ENCODE results near the gene RBM6.

RBM6 gene

GRCh38 chr3:49910409-49911123 is 29.4 kb upstream of the RBM6 start:
- no peak overlapping the region for H2BK12ac ChIP-seq (ENCODE audit: low read length)
- H3K4me2 ChIP-seq (ENCODE audit: low read length) = no peak overlapping the region
- no peak overlapping the region for H2BK5ac ChIP-seq (ENCODE audit: low read depth, low read length, poor library complexity)
- no peak overlapping the region for H3K23ac ChIP-seq (ENCODE audit: low read length)
- H3K79me2 ChIP-seq (ENCODE audit: control insufficient read depth, insufficient read depth, low read length, poor library complexity) = no peaks in the 10 kb centered on the region
- no peak overlapping the region for H2AK5ac ChIP-seq (ENCODE audit: low read length)
- no peak overlapping the region for H3K9ac ChIP-seq (ENCODE audit: low read length)
- H3K18ac ChIP-seq (ENCODE audit: low read length) = no peak overlapping the region
- no peak overlapping the region for H3K4ac ChIP-seq (ENCODE audit: low read depth, low read length)
- H4K12ac ChIP-seq (ENCODE audit: low read depth, low read length) = no peak overlapping the region
- no peak for DNase-seq
- H3K9me3 ChIP-seq (ENCODE audit: insufficient read depth, low read depth, low read length) = no peaks in the 10 kb centered on the region
- H3K27ac ChIP-seq (ENCODE audit: low read depth, low read length) = no peak overlapping the region
- H2BK120ac ChIP-seq (ENCODE audit: insufficient read depth, low read length, poor library complexity) = no peak overlapping the region
- no peak overlapping the region for H4K91ac ChIP-seq (ENCODE audit: low read depth, low read length)
- H3K4me1 ChIP-seq (ENCODE audit: control insufficient read depth in 1 of 2, insufficient read depth in 2 of 2, low read length in 2 of 2) = peaks cover 0 to 2% of the 10 kb centered on the region in 2 experiments
- peaks cover 12 to 23% of the 10 kb centered on the region in 2 experiments for H3K36me3 ChIP-seq (ENCODE audit: control insufficient read depth in 1 of 2, insufficient read depth in 2 of 2, low read length in 2 of 2)
- H3K4me3 ChIP-seq (ENCODE audit: low read depth, low read length) = no peak overlapping the region
- no peaks in the 10 kb centered on the region for H3K27me3 ChIP-seq (ENCODE audit: insufficient read depth, low read length)
- no peak overlapping the region for H2AFZ ChIP-seq (ENCODE audit: insufficient read depth, low read length, poor library complexity)
- no peaks in the 10 kb centered on the region for H3K79me1 ChIP-seq (ENCODE audit: low read length)
- H4K8ac ChIP-seq (ENCODE audit: low read depth, low read length) = no peak overlapping the region
- H3K14ac ChIP-seq (ENCODE audit: low read length) = no peak overlapping the region
- WGBS (ENCODE audit: extremely low coverage, insufficient coverage, insufficient read length) = no CpG with 5 or more reads among the region's 48 CpGs

GRCh38 chr3:49911124-49911420 is 28.9 kb upstream of the RBM6 start:
- H3K79me1 ChIP-seq (ENCODE audit: low read length) = no peaks in the 10 kb centered on the region
- H4K91ac ChIP-seq (ENCODE audit: low read depth, low read length) = no peak overlapping the region
- H2AK5ac ChIP-seq (ENCODE audit: low read length) = no peak overlapping the region
- no peak overlapping the region for H4K12ac ChIP-seq (ENCODE audit: low read depth, low read length)
- no peak for DNase-seq
- H2AFZ ChIP-seq (ENCODE audit: insufficient read depth, low read length, poor library complexity) = no peak overlapping the region
- no peak overlapping the region for H2BK120ac ChIP-seq (ENCODE audit: insufficient read depth, low read length, poor library complexity)
- no peak overlapping the region for H3K4me3 ChIP-seq (ENCODE audit: low read depth, low read length)
- no peaks in the 10 kb centered on the region for H3K9me3 ChIP-seq (ENCODE audit: insufficient read depth, low read depth, low read length)
- H3K79me2 ChIP-seq (ENCODE audit: control insufficient read depth, insufficient read depth, low read length, poor library complexity) = no peaks in the 10 kb centered on the region
- H3K4ac ChIP-seq (ENCODE audit: low read depth, low read length) = no peak overlapping the region
- no peaks in the 10 kb centered on the region for H3K4me1 ChIP-seq (ENCODE audit: control insufficient read depth in 1 of 2, insufficient read depth in 2 of 2, low read length in 2 of 2)
- no peak overlapping the region for H2BK12ac ChIP-seq (ENCODE audit: low read length)
- no peak overlapping the region for H2BK5ac ChIP-seq (ENCODE audit: low read depth, low read length, poor library complexity)
- no peak overlapping the region for H4K8ac ChIP-seq (ENCODE audit: low read depth, low read length)
- WGBS (ENCODE audit: extremely low coverage, insufficient coverage, insufficient read length) = no CpG with 5 or more reads among the region's 2 CpGs
- no peaks in the 10 kb centered on the region for H3K27me3 ChIP-seq (ENCODE audit: insufficient read depth, low read length)
- no peak overlapping the region for H3K4me2 ChIP-seq (ENCODE audit: low read length)
- no peak overlapping the region for H3K23ac ChIP-seq (ENCODE audit: low read length)
- no peak overlapping the region for H3K27ac ChIP-seq (ENCODE audit: low read depth, low read length)
- peaks cover 12 to 23% of the 10 kb centered on the region in 2 experiments for H3K36me3 ChIP-seq (ENCODE audit: control insufficient read depth in 1 of 2, insufficient read depth in 2 of 2, low read length in 2 of 2)
- no peak overlapping the region for H3K9ac ChIP-seq (ENCODE audit: low read length)
- H3K18ac ChIP-seq (ENCODE audit: low read length) = no peak overlapping the region
- H3K14ac ChIP-seq (ENCODE audit: low read length) = no peak overlapping the region

GRCh38 chr3:49911611-49912010 is 28.3 kb upstream of the RBM6 start:
- no peaks in the 10 kb centered on the region for H3K4me1 ChIP-seq (ENCODE audit: control insufficient read depth in 1 of 2, insufficient read depth in 2 of 2, low read length in 2 of 2)
- no peak overlapping the region for H2AFZ ChIP-seq (ENCODE audit: insufficient read depth, low read length, poor library complexity)
- H3K79me1 ChIP-seq (ENCODE audit: low read length) = no peaks in the 10 kb centered on the region
- no peak overlapping the region for H3K18ac ChIP-seq (ENCODE audit: low read length)
- no peaks in the 10 kb centered on the region for H3K9me3 ChIP-seq (ENCODE audit: insufficient read depth, low read depth, low read length)
- no peak overlapping the region for H3K4me2 ChIP-seq (ENCODE audit: low read length)
- H3K9ac ChIP-seq (ENCODE audit: low read length) = no peak overlapping the region
- no peak overlapping the region for H4K8ac ChIP-seq (ENCODE audit: low read depth, low read length)
- H3K79me2 ChIP-seq (ENCODE audit: control insufficient read depth, insufficient read depth, low read length, poor library complexity) = no peaks in the 10 kb centered on the region
- no peak overlapping the region for H2BK5ac ChIP-seq (ENCODE audit: low read depth, low read length, poor library complexity)
- H2BK12ac ChIP-seq (ENCODE audit: low read length) = no peak overlapping the region
- no peak overlapping the region for H2BK120ac ChIP-seq (ENCODE audit: insufficient read depth, low read length, poor library complexity)
- H3K23ac ChIP-seq (ENCODE audit: low read length) = no peak overlapping the region
- H3K27me3 ChIP-seq (ENCODE audit: insufficient read depth, low read length) = no peaks in the 10 kb centered on the region
- no peak for DNase-seq
- peaks cover 12 to 23% of the 10 kb centered on the region in 2 experiments for H3K36me3 ChIP-seq (ENCODE audit: control insufficient read depth in 1 of 2, insufficient read depth in 2 of 2, low read length in 2 of 2)
- no peak overlapping the region for H4K91ac ChIP-seq (ENCODE audit: low read depth, low read length)
- H3K4ac ChIP-seq (ENCODE audit: low read depth, low read length) = no peak overlapping the region
- WGBS (ENCODE audit: extremely low coverage, insufficient coverage, insufficient read length) = no CpG with 5 or more reads among the region's 15 CpGs
- no peak overlapping the region for H2AK5ac ChIP-seq (ENCODE audit: low read length)
- no peak overlapping the region for H3K4me3 ChIP-seq (ENCODE audit: low read depth, low read length)
- H3K27ac ChIP-seq (ENCODE audit: low read depth, low read length) = no peak overlapping the region
- no peak overlapping the region for H3K14ac ChIP-seq (ENCODE audit: low read length)
- no peak overlapping the region for H4K12ac ChIP-seq (ENCODE audit: low read depth, low read length)

- Histone ChIP-seq H2BK12ac (ENCODE audit: low read length) (no peak overlapping the region), H2BK120ac (ENCODE audit: insufficient read depth, low read length, poor library complexity) (no peak overlapping the region), H3K4ac (ENCODE audit: low read depth, low read length) (no peak overlapping the region), H3K18ac (ENCODE audit: low read length) (no peak overlapping the region), H3K27me3 (ENCODE audit: insufficient read depth, low read length) (no peaks in the 10 kb centered on the region), H3K4me3 (ENCODE audit: low read depth, low read length) (no peak overlapping the region), H3K9me3 (ENCODE audit: insufficient read depth, low read depth, low read length) (no peaks in the 10 kb centered on the region), H2AK5ac (ENCODE audit: low read length) (no peak overlapping the region), H3K79me1 (ENCODE audit: low read length) (no peaks in the 10 kb centered on the region), H3K36me3 (ENCODE audit: control insufficient read depth in 1 of 2, insufficient read depth in 2 of 2, low read length in 2 of 2) (peaks cover 12 to 23% of the 10 kb centered on the region in 2 experiments), H3K4me1 (ENCODE audit: control insufficient read depth in 1 of 2, insufficient read depth in 2 of 2, low read length in 2 of 2) (no peaks in the 10 kb centered on the region), H4K8ac (ENCODE audit: low read depth, low read length) (no peak overlapping the region), H3K4me2 (ENCODE audit: low read length) (no peak overlapping the region), H4K91ac (ENCODE audit: low read depth, low read length) (no peak overlapping the region), H3K27ac (ENCODE audit: low read depth, low read length) (no peak overlapping the region), H3K9ac (ENCODE audit: low read length) (no peak overlapping the region), H4K12ac (ENCODE audit: low read depth, low read length) (no peak overlapping the region), H2BK5ac (ENCODE audit: low read depth, low read length, poor library complexity) (no peak overlapping the region), H2AFZ (ENCODE audit: insufficient read depth, low read length, poor library complexity) (no peak overlapping the region), H3K23ac (ENCODE audit: low read length) (no peak overlapping the region), H3K14ac (ENCODE audit: low read length) (no peak overlapping the region), H3K79me2 (ENCODE audit: control insufficient read depth, insufficient read depth, low read length, poor library complexity) (no peaks in the 10 kb centered on the region)
- WGBS (ENCODE audit: extremely low coverage, insufficient coverage, insufficient read length) = no CpG with 5 or more reads among the region's 4 CpGs
- DNase-seq = no peak
These were observed 27.1 kb upstream of the RBM6 start for GRCh38 chr3:49912881-49913281.
